ENCODE measurements around the gene KLHL10.

KLHL10 gene

GRCh38 chr17:41882756-41883155 lies 45.1 kb downstream of the KLHL10 start:
- Histone ChIP-seq H3K4me3 (ENCODE audit: low read length) (no peak overlapping the region), H3K9me2 (replicated peaks; ENCODE audit: insufficient read depth, low read length) (no peaks in the 10 kb centered on the region), H3K27me3 (replicated peaks; ENCODE audit: insufficient read depth, low read length) (no peaks in the 10 kb centered on the region), H3K9me3 (replicated peaks; ENCODE audit: insufficient read depth, low read length) (no peaks in the 10 kb centered on the region), H3K36me3 (replicated peaks; ENCODE audit: insufficient read depth, low read length) (peaks cover 21% of the 10 kb centered on the region), H3K4me1 (ENCODE audit: low read length) (no peaks in the 10 kb centered on the region), H3K9ac (ENCODE audit: low read length) (no peak overlapping the region), H3K4me2 (ENCODE audit: low read depth, low read length) (no peak overlapping the region), H2AFZ (ENCODE audit: low read length) (no peak overlapping the region), H3K79me2 (ENCODE audit: low read length) (no peaks in the 10 kb centered on the region), H3K27ac (ENCODE audit: low read length) (no peak overlapping the region), H4K20me1 (ENCODE audit: insufficient read depth, low read length) (no peaks in the 10 kb centered on the region), H3F3A (ENCODE audit: insufficient read depth, low read length) (no peaks in the 10 kb centered on the region)
- no peak for DNase-seq
- no peak for TF ChIP-seq EZH2phosphoT487 (IDR thresholded peaks at IDR 0.05; ENCODE audit: low read length)
- TF ChIP-seq, protein P1, sequence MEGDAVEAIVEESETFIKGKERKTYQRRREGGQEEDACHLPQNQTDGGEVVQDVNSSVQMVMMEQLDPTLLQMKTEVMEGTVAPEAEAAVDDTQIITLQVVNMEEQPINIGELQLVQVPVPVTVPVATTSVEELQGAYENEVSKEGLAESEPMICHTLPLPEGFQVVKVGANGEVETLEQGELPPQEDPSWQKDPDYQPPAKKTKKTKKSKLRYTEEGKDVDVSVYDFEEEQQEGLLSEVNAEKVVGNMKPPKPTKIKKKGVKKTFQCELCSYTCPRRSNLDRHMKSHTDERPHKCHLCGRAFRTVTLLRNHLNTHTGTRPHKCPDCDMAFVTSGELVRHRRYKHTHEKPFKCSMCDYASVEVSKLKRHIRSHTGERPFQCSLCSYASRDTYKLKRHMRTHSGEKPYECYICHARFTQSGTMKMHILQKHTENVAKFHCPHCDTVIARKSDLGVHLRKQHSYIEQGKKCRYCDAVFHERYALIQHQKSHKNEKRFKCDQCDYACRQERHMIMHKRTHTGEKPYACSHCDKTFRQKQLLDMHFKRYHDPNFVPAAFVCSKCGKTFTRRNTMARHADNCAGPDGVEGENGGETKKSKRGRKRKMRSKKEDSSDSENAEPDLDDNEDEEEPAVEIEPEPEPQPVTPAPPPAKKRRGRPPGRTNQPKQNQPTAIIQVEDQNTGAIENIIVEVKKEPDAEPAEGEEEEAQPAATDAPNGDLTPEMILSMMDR (IDR thresholded peaks at IDR 0.05; ENCODE audit: low read length) = no peak
- no peak for TF ChIP-seq EZH2 (optimal IDR thresholded peaks at IDR 0.05; ENCODE audit: low read depth, low read length)

- H3K27ac ChIP-seq (ENCODE audit: low read length) = no peak overlapping the region
- TF ChIP-seq EZH2phosphoT487 (IDR thresholded peaks at IDR 0.05; ENCODE audit: low read length) (no peak), EZH2 (optimal IDR thresholded peaks at IDR 0.05; ENCODE audit: low read depth, low read length) (no peak)
- TF ChIP-seq, protein P1 (IDR thresholded peaks at IDR 0.05; ENCODE audit: low read length) = peak; percentile 31
- H3K4me1 ChIP-seq (ENCODE audit: low read length) = no peaks in the 10 kb centered on the region
- no peaks in the 10 kb centered on the region for H4K20me1 ChIP-seq (ENCODE audit: insufficient read depth, low read length)
- H3K79me2 ChIP-seq (ENCODE audit: low read length) = no peaks in the 10 kb centered on the region
- no peak overlapping the region for H3K4me2 ChIP-seq (ENCODE audit: low read depth, low read length)
- no peaks in the 10 kb centered on the region for H3K9me3 ChIP-seq (replicated peaks; ENCODE audit: insufficient read depth, low read length)
- peaks cover 12% of the 10 kb centered on the region for H3K36me3 ChIP-seq (replicated peaks; ENCODE audit: insufficient read depth, low read length)
- DNase-seq = no peak
- H3K9ac ChIP-seq (ENCODE audit: low read length) = no peak overlapping the region
- no peak overlapping the region for H2AFZ ChIP-seq (ENCODE audit: low read length)
- H3K27me3 ChIP-seq (replicated peaks; ENCODE audit: insufficient read depth, low read length) = no peaks in the 10 kb centered on the region
- H3K9me2 ChIP-seq (replicated peaks; ENCODE audit: insufficient read depth, low read length) = no peaks in the 10 kb centered on the region
- no peaks in the 10 kb centered on the region for H3F3A ChIP-seq (ENCODE audit: insufficient read depth, low read length)
- no peak overlapping the region for H3K4me3 ChIP-seq (ENCODE audit: low read length)
Measured at GRCh38 chr17:41885733-41886132, 48.1 kb downstream of the KLHL10 start.

DNA sequence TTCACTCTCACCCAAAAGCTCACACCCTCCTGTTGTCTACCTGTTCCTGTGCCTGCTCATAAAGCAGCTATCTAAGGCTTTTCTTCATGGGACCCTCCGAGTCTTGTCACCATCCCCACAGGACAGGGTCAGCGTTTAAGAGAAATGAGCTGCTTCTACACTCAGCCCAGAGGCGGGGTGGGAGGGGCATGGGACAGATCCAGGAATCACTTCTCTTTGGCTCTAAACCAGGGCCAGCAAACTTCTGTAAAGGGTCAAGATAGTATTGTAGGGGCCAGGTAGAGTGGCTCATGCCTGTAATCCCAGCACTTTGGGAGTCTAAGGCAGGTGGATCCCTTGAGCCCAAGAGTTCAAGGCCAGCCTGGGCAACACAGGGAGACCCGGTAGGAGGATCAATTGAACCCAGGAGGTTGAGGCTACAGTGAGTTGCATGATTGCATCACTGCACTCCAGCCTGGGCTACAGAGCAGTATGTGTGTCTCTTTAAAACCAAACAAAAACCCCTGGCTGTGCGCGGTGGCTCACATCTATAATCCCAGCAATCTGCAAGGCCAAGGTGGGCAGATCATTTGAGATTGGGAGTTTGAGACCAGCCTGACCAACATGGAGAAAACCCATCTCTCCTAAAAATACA lies 50.8 kb downstream of the KLHL10 start:
- Histone ChIP-seq H3K36me3 (replicated peaks; ENCODE audit: insufficient read depth, low read length) (peaks cover 12% of the 10 kb centered on the region), H3K27ac (ENCODE audit: low read length) (no peak overlapping the region), H2AFZ (ENCODE audit: low read length) (no peak overlapping the region), H3F3A (ENCODE audit: insufficient read depth, low read length) (no peaks in the 10 kb centered on the region), H3K4me1 (ENCODE audit: low read length) (no peaks in the 10 kb centered on the region), H3K79me2 (ENCODE audit: low read length) (no peaks in the 10 kb centered on the region), H3K9me3 (replicated peaks; ENCODE audit: insufficient read depth, low read length) (no peaks in the 10 kb centered on the region), H4K20me1 (ENCODE audit: insufficient read depth, low read length) (no peaks in the 10 kb centered on the region), H3K9me2 (replicated peaks; ENCODE audit: insufficient read depth, low read length) (no peaks in the 10 kb centered on the region), H3K4me3 (ENCODE audit: low read length) (no peak overlapping the region), H3K27me3 (replicated peaks; ENCODE audit: insufficient read depth, low read length) (no peaks in the 10 kb centered on the region), H3K4me2 (ENCODE audit: low read depth, low read length) (no peak overlapping the region), H3K9ac (ENCODE audit: low read length) (no peak overlapping the region)
- TF ChIP-seq EZH2 (optimal IDR thresholded peaks at IDR 0.05; ENCODE audit: low read depth, low read length) = no peak
- TF ChIP-seq EZH2phosphoT487 (IDR thresholded peaks at IDR 0.05; ENCODE audit: low read length) = no peak
- TF ChIP-seq, protein P1 (IDR thresholded peaks at IDR 0.05; ENCODE audit: low read length) = no peak
- no peak for DNase-seq
